OCI-LY1 (cell line): ENCODE data around the gene NCF2.

ENCODE experiments used
- H2AFZ ChIP-seq: fragments of 200-600 bp; sonication (generic), shearing (Covaris generic); 2 replicates; pipeline ENCODE4 v1.6.0; 2014; ENCODE audit warnings: antibody characterized with exemption, mild to moderate bottlenecking, low read length
- H3F3A ChIP-seq: fragments of 200-600 bp; sonication (generic), shearing (Covaris generic); 2 replicates; pipeline ENCODE4 v1.6.0; 2014; ENCODE audit warnings: mild to moderate bottlenecking, antibody characterized with exemption, low read length, moderate library complexity; ENCODE audit not compliant: insufficient read depth
- H3K27ac ChIP-seq: fragments of 200-600 bp; sonication (generic); 2 replicates; pipeline ENCODE4 v1.5.1; 2014; ENCODE audit warnings: low read length, mixed run types, mild to moderate bottlenecking, low read depth; ENCODE audit not compliant: poor library complexity, severe bottlenecking
- H3K27me3 ChIP-seq: fragments of 200-600 bp; sonication (generic); 2 replicates; pipeline ENCODE4 v1.6.0; 2014; ENCODE audit warnings: antibody characterized with exemption, mild to moderate bottlenecking, low read length, moderate library complexity; ENCODE audit not compliant: insufficient read depth
- H3K36me3 ChIP-seq: fragments of 200-600 bp; sonication (generic); 2 replicates; pipeline ENCODE4 v1.6.1; 2014; ENCODE audit warnings: mild to moderate bottlenecking, antibody characterized with exemption, low read length, moderate library complexity, mixed read lengths; ENCODE audit not compliant: insufficient read depth
- H3K4me1 ChIP-seq: fragments of 200-600 bp; sonication (generic); 2 replicates; pipeline ENCODE4 v1.5.1; 2014; ENCODE audit warnings: mild to moderate bottlenecking, low read length, moderate library complexity; ENCODE audit not compliant: insufficient read depth, severe bottlenecking
- H3K4me2 ChIP-seq: fragments of 200-600 bp; sonication (generic), shearing (Covaris generic); 2 replicates; pipeline ENCODE4 v1.6.1; 2014; ENCODE audit warnings: low read length
- H3K4me3 ChIP-seq: fragments of 200-600 bp; sonication (generic); 2 replicates; pipeline ENCODE4 v1.5.1; 2014; ENCODE audit warnings: low read length, low read depth, mild to moderate bottlenecking, mixed read lengths; ENCODE audit not compliant: poor library complexity, severe bottlenecking
- H3K79me2 ChIP-seq: fragments of 200-600 bp; shearing (Covaris generic); 2 replicates; pipeline ENCODE4 v1.6.1; 2016; ENCODE audit warnings: mixed run types, low read length, mixed read lengths; ENCODE audit not compliant: insufficient read depth
- H3K9ac ChIP-seq: fragments of 200-600 bp; sonication (generic), shearing (Covaris generic); 2 replicates; pipeline ENCODE4 v1.6.1; 2014; ENCODE audit warnings: mild to moderate bottlenecking, low read length, mixed read lengths
- H3K9me2 ChIP-seq: fragments of 200-600 bp; sonication (generic), shearing (Covaris generic); 2 replicates; pipeline ENCODE4 v1.6.1; 2014; ENCODE audit warnings: low read depth, mild to moderate bottlenecking, low read length, mixed read lengths
- H3K9me3 ChIP-seq: fragments of 200-600 bp; shearing (Covaris generic); 2 replicates; pipeline ENCODE4 v1.6.1; 2014; ENCODE audit warnings: low read length, mixed read lengths
- H4K20me1 ChIP-seq: fragments of 200-600 bp; sonication (generic), shearing (Covaris generic); 2 replicates; pipeline ENCODE4 v1.6.0; 2016; ENCODE audit warnings: mild to moderate bottlenecking, low read length; ENCODE audit not compliant: insufficient read depth
- CTCF ChIP-seq: fragments of 200-600 bp; sonication (generic), shearing (Covaris generic); IDR thresholded peaks from 2 replicates; pipeline ENCODE4 v1.5.1; 2017; ENCODE audit warnings: mild to moderate bottlenecking, antibody characterized with exemption, low read length, moderate library complexity, mixed read lengths
- EZH2 ChIP-seq: fragments of 200-600 bp; sonication (generic), shearing (Covaris generic); IDR thresholded peaks from 2 replicates; pipeline ENCODE4 v1.8.0; 2017; ENCODE audit warnings: borderline replicate concordance, mixed run types, mild to moderate bottlenecking, antibody characterized with exemption, low read length, moderate library complexity, mixed read lengths

NCF2 gene

DNA sequence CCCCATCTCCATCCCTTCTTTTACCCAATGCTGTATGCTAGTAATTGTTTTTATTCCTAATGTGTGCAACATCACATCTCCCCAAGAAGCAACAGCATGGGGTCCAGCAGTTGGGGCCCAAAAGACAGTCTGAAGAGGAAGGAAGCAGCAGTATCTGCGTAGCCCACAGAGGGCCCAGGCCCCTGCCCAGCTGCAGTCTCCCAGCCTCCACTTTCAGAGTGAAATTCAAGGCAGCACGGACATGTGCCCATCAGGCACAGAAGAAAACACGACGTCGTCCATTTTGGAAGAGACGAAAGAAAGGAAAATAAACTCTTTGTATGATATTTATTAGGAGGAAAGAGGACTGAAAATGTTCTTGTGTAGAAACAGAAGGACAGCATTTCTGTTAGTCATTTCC, 37.4 kb downstream of the NCF2 start:
- H3K27ac ChIP-seq: no peak overlapping the region
- H3K9me2 ChIP-seq: no peaks in the 10 kb centered on the region
- peaks cover 84% of the 10 kb centered on the region for H3K36me3 ChIP-seq
- no peak overlapping the region for H3K4me2 ChIP-seq
- H3K9ac ChIP-seq: no peak overlapping the region
- peaks cover 3% of the 10 kb centered on the region for H3K4me1 ChIP-seq
- no peaks in the 10 kb centered on the region for H3K79me2 ChIP-seq
- H4K20me1 ChIP-seq: no peaks in the 10 kb centered on the region
- TF ChIP-seq EZH2: no peak
- TF ChIP-seq CTCF: no peak
- no peaks in the 10 kb centered on the region for H3K9me3 ChIP-seq
- no peaks in the 10 kb centered on the region for H3F3A ChIP-seq
- H2AFZ ChIP-seq: no peak overlapping the region
- H3K4me3 ChIP-seq: no peak overlapping the region
- H3K27me3 ChIP-seq: no peaks in the 10 kb centered on the region

GRCh38 chr1:183552441-183552840, 37.8 kb downstream of the NCF2 start:
- no peaks in the 10 kb centered on the region for H4K20me1 ChIP-seq
- H3K36me3 ChIP-seq: peaks cover 86% of the 10 kb centered on the region
- H3F3A ChIP-seq: no peaks in the 10 kb centered on the region
- no peak overlapping the region for H3K4me3 ChIP-seq
- no peak overlapping the region for H3K27ac ChIP-seq
- H3K9me3 ChIP-seq: no peaks in the 10 kb centered on the region
- H3K79me2 ChIP-seq: no peaks in the 10 kb centered on the region
- H3K4me2 ChIP-seq: no peak overlapping the region
- no peak overlapping the region for H2AFZ ChIP-seq
- no peaks in the 10 kb centered on the region for H3K27me3 ChIP-seq
- H3K9ac ChIP-seq: no peak overlapping the region
- peaks cover 7% of the 10 kb centered on the region for H3K4me1 ChIP-seq
- H3K9me2 ChIP-seq: no peaks in the 10 kb centered on the region
- TF ChIP-seq EZH2 (no peak), CTCF (no peak)

DNA sequence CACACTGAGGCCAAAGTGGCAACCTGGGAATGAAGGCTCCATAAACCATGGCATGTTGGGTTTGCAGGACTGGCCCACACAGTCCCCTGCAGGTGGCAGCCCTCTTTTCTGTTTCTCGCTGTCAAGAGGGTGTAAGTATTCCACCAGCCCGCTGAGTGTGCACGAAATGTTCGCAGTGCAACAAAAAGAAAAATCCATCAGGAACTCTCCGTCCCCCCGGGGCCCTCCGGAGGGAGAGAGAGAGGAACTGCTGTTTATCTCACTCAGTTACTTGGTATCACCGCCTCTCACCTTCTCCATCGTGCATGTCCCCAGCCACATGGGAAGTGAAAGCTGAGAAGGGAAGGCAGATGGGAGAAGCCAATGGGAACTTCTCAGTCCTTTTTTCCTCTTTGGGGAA, 38.3 kb downstream of the NCF2 start:
- no peaks in the 10 kb centered on the region for H3K9me2 ChIP-seq
- H3K36me3 ChIP-seq: peaks cover 87% of the 10 kb centered on the region
- no peaks in the 10 kb centered on the region for H3K9me3 ChIP-seq
- H3K4me2 ChIP-seq: no peak overlapping the region
- no peak overlapping the region for H3K9ac ChIP-seq
- H3K27me3 ChIP-seq: no peaks in the 10 kb centered on the region
- no peaks in the 10 kb centered on the region for H4K20me1 ChIP-seq
- H3K79me2 ChIP-seq: no peaks in the 10 kb centered on the region
- H2AFZ ChIP-seq: no peak overlapping the region
- no peak overlapping the region for H3K4me3 ChIP-seq
- peaks cover 8% of the 10 kb centered on the region for H3K4me1 ChIP-seq
- H3F3A ChIP-seq: no peaks in the 10 kb centered on the region
- TF ChIP-seq CTCF: no peak
- no peak for TF ChIP-seq EZH2
- H3K27ac ChIP-seq: no peak overlapping the region
